Transverse colon (tissue), 4 donors: Measurements from ENCODE around the gene DDRGK1. TPM values are rescaled to one million over a fixed set of nuclear protein-coding genes. Genes with fewer than 3 reads are reported as not detected.

Experiments used
- DNase-seq: peaks from one replicate; pipeline ENCODE4 v3.0.0-alpha.2; 2019
- H3K27ac ChIP-seq, 4 donors: fragments of 200-600 bp; sonication (generic); 2 replicates each; pipeline ENCODE4 v1.5.1; 2016 to 2018; ENCODE audit warnings: inconsistent platforms in 4 of 4
- H3K27me3 ChIP-seq: fragments of 200-600 bp; sonication (generic); 2 replicates; pipeline ENCODE4 v1.5.1; 2017; ENCODE audit warnings: inconsistent platforms
- H3K36me3 ChIP-seq, 4 donors: fragments of 200-600 bp; sonication (generic); 2 replicates each; pipeline ENCODE4 v1.5.1; 2017 to 2019; ENCODE audit warnings: inconsistent platforms in 4 of 4
- H3K4me1 ChIP-seq, 4 donors: fragments of 200-600 bp; sonication (generic); 2 replicates each; pipeline ENCODE4 v1.5.1; 2017 to 2020; ENCODE audit warnings: inconsistent platforms in 4 of 4
- H3K4me3 ChIP-seq, 4 donors: fragments of 200-600 bp; sonication (generic); 1 replicate in 1 of 4; 2 replicates in 3 of 4; pipeline versions ENCODE4 v1.5.1 to v1.6.1; 2017 to 2019; ENCODE audit warnings: inconsistent platforms in 4 of 4
- H3K9me3 ChIP-seq, 2 donors: fragments of 200-600 bp; sonication (generic); 2 replicates each; pipeline ENCODE4 v1.5.1; 2017 to 2019; ENCODE audit warnings: inconsistent platforms in 2 of 2
- EP300 ChIP-seq: sonication (generic); formaldehyde crosslinking; IDR thresholded peaks from one replicate; pipeline ENCODE4 v1.6.1; 2017; ENCODE audit warnings: antibody characterized with exemption, low read depth
- POLR2A ChIP-seq: fragments of 450-650 bp; IDR thresholded peaks from one replicate; pipeline ENCODE4 v1.6.1; 2016; ENCODE audit warnings: antibody characterized with exemption, mild to moderate bottlenecking, moderate library complexity
- POLR2AphosphoS5 ChIP-seq, 3 donors: sonication (generic); formaldehyde crosslinking; IDR thresholded peaks; one replicate each; pipeline ENCODE4 v1.6.1; 2016; ENCODE audit warnings: antibody characterized with exemption in 3 of 3
- WGBS, 2 donors: methylation state at CpG; one replicate each; pipeline ENCODE4 v1.1.5; 2018; ENCODE audit warnings: low coverage in 1 of 2; 5-methylcytosine and 5-hydroxymethylcytosine counted together
- in situ Hi-C, 4 donors: fragments of 200-750 bp; cut with MboI; loops; one replicate each; pipeline versions ENCODE4 v1.15.0 to v1.15.1; 2017; ENCODE audit warnings: low sequenced_read_pairs in 3 of 4, low pct_ligation_motif_present in 1 of 4, low pct_unique_long_range_greater_than_20kb in 1 of 4
- intact Hi-C: fragments of 100-400 bp; cut with DNase I; formaldehyde crosslinking; loops from one replicate; pipeline ENCODE4 v1.15.1; 2023; ENCODE audit warnings: low total_unique reads
- total RNA-seq, 4 donors: library from RNA; depleted of rRNA; stranded (reverse); fragments of >200 nt; gene quantifications; one replicate each; pipeline ENCODE4 v1.1.0, GENCODE V29; 2016
- TF ChIP-seq, protein P1 (sequence below), 5 experiments: fragments of 200-600 bp in 3 of 5; fragments of 450-650 bp in 2 of 5; sonication (generic) in 3 of 5; IDR thresholded peaks; 1 replicate in 2 of 5; 2 replicates in 3 of 5; pipeline ENCODE4 v1.5.1; 2016 to 2017; ENCODE audit warnings: antibody characterized with exemption in 5 of 5, inconsistent platforms in 3 of 5, mild to moderate bottlenecking in 2 of 5, moderate library complexity in 1 of 5

Gene DDRGK1
- total RNA-seq, 4 donors from 2014 or later, result 47.0 to 85.6 (median 80.4) TPM

DNA sequence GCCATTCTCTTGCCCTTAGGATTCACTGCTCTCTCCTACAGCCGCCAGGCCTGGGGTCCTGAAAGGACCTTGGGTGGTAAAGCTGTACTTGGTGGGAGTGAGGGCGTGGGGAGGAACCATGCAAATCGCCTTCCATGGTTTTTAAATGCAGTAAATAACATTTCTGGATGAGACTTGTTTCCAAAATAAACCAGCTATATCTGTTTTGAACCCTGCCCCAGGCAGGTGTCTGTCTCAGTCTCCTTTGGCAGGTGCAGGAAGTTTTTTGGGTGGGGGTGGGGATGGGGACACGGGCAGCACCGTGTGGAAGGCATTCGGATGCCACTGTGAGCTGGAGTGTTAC is 19.1 kb upstream of the DDRGK1 start:
- intact Hi-C loops (no loop called here), in situ Hi-C loops (no loop called here)
- Histone ChIP-seq H3K9me3 (no peaks in the 10 kb centered on the region), H3K27me3 (no peaks in the 10 kb centered on the region), H3K4me3 (no peak overlapping the region), H3K36me3 (no peaks in the 10 kb centered on the region), H3K27ac (no peak overlapping the region), H3K4me1 (peaks cover 0 to 7% (median 1%) of the 10 kb centered on the region in 4 donors)
- 71 to 90% methylated on average over 2 to 6 of the region's 6 CpGs for WGBS, 2 donors
- no peak for DNase-seq
- TF ChIP-seq, protein P1, sequence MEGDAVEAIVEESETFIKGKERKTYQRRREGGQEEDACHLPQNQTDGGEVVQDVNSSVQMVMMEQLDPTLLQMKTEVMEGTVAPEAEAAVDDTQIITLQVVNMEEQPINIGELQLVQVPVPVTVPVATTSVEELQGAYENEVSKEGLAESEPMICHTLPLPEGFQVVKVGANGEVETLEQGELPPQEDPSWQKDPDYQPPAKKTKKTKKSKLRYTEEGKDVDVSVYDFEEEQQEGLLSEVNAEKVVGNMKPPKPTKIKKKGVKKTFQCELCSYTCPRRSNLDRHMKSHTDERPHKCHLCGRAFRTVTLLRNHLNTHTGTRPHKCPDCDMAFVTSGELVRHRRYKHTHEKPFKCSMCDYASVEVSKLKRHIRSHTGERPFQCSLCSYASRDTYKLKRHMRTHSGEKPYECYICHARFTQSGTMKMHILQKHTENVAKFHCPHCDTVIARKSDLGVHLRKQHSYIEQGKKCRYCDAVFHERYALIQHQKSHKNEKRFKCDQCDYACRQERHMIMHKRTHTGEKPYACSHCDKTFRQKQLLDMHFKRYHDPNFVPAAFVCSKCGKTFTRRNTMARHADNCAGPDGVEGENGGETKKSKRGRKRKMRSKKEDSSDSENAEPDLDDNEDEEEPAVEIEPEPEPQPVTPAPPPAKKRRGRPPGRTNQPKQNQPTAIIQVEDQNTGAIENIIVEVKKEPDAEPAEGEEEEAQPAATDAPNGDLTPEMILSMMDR (IDR thresholded peaks at IDR 0.05), result no peak
- TF ChIP-seq POLR2AphosphoS5 (IDR thresholded peaks at IDR 0.05) (no peak), EP300 (no peak), POLR2A (no peak)

DNA sequence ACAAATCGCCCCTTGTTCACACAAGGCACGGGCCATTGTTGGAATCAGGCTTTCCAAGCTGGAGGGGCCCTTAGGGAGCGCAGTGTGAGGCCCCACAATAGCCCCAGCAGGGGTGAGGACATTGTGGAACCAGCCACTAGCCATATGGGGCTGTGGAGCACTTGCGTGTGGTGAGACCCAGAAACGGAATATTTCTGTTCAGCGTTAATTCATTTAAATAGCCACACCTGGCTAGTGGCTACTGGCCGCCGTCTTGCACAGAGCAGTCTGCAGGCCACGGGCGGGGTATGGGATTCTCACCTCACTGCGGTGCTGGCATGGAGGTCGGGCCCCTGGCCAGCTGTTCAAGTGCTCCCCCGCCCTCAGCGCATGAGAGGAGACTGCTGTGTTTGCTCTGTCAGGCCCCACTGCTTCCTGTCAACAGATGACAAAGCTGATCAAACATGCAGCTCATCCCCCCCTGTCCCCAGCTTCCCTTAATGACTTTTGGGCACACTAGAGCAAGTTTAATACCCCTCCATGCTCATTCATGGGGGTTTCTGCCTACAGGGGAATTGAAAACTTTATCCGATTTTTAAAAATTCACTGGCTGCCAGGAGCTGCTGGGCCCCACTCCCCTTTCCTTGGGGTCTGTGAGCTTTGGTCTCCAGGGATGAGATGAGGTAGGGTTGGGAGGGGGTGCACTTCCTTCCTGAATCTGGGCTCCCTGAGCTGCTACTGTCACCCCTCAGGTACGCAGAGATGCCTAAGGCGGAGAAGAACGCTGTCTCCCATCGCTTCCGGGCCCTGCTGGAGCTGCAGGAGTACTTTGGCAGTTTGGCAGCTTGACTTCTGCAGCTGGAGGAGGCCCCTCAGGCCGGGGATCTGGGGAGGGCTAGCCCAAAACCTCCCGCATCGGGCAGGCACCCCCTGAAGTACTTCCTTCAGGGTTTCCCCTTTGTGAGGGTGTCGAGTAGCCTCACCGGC is 18.4 kb upstream of the DDRGK1 start:
- H3K4me3 ChIP-seq, result no peak overlapping the region
- peaks cover 0 to 13% (median 7%) of the 10 kb centered on the region in 4 donors for H3K4me1 ChIP-seq
- no peaks in the 10 kb centered on the region for H3K9me3 ChIP-seq
- no peaks in the 10 kb centered on the region for H3K27me3 ChIP-seq
- TF ChIP-seq POLR2AphosphoS5 (IDR thresholded peaks at IDR 0.05), result no peak
- TF ChIP-seq EP300, result no peak
- TF ChIP-seq, protein P1 (IDR thresholded peaks at IDR 0.05), result no peak
- TF ChIP-seq POLR2A, result no peak
- intact Hi-C loops, result no loop called here
- in situ Hi-C loops, result no loop called here
- no peak for DNase-seq
- no peaks in the 10 kb centered on the region for H3K36me3 ChIP-seq
- H3K27ac ChIP-seq, result no peak overlapping the region
- WGBS, 2 donors, result 65% methylated on average over 25 of the region's 25 CpGs; no CpG with 5 or more reads in 1 of the 2 donors

DNA sequence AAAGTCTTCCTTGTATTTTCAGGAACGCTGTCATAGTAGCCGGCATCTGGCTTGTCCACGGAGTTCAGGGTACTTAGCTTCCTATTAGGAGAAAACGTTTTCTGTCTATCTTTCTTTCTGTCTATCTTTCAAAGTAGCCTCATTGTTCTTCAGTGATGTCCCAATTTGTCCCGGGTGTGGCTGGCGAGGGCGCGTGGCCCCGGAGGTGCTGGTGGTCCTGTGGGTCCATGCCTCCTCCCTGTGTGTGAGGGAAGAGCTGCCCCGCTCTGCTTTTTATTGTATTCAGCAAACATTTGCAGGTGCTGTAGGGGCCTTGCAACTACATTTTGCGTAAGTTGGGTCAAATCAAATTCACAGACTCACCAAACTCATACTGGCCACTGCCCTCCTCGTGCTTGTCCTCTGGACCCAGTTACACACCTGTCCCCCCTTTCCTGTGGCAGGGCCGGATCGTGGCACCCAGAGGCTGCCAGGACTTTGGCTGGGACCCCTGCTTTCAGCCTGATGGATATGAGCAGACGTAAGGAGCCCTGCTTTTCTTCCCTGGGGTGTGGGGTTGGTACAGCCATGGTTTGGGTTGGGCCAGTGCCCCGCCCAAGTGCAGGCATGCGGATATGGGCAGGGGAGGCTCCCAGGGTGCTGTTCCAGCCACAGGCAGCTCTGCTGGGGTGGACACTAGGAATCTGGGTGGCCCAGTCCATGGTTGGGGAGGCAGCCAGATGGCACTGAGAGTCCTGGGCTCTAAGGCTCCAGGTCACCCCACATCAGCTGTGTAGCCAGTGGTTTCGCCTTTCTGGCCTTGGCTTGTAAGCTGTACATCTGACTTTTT is 17.1 kb upstream of the DDRGK1 start:
- Histone ChIP-seq H3K4me1 (peaks cover 0 to 13% (median 7%) of the 10 kb centered on the region in 4 donors), H3K4me3 (no peak overlapping the region), H3K27ac (no peak overlapping the region), H3K27me3 (no peaks in the 10 kb centered on the region), H3K9me3 (no peaks in the 10 kb centered on the region), H3K36me3 (peaks cover 0 to 5% (median 0%) of the 10 kb centered on the region in 4 donors)
- DNase-seq, result peak; percentile 62
- in situ Hi-C loops (no loop called here), intact Hi-C loops (no loop called here)
- TF ChIP-seq POLR2A (no peak), POLR2AphosphoS5 (IDR thresholded peaks at IDR 0.05) (no peak), EP300 (no peak)
- TF ChIP-seq, protein P1 (IDR thresholded peaks at IDR 0.05), result no peak
- WGBS, 2 donors, result 87 to 91% methylated on average over 4 to 18 of the region's 18 CpGs
